DMS153 treated with DMSO at 0.1 percent for 48 hours (cell line): ENCODE results near the gene ELMO1.

ENCODE experiments used
- DNase-seq: peaks from one replicate; lab custom pipeline; 2025; ENCODE audit not compliant: unreplicated experiment; lab: John Stamatoyannopoulos, UW

The ELMO1 gene

DNA sequence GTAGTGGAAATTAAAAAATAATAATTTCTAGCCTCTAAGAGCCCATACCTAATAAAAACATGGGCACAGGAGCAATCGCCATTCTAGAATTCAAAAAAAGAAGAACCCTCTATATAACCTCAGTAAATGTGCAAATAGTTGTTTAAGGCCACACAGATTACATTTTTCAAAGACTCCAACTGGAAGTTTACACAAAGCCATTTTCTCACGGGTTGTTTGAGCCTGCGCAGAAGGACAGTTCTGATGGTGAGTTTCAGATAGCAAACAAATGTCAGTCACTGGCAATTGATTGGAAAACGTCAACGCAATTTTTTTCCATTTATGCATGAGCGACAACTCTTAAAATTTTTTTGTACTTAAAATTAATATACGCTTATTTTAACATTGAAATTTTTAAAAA lies 23.0 kb upstream of the ELMO1 start:
- no peak for DNase-seq

DNA sequence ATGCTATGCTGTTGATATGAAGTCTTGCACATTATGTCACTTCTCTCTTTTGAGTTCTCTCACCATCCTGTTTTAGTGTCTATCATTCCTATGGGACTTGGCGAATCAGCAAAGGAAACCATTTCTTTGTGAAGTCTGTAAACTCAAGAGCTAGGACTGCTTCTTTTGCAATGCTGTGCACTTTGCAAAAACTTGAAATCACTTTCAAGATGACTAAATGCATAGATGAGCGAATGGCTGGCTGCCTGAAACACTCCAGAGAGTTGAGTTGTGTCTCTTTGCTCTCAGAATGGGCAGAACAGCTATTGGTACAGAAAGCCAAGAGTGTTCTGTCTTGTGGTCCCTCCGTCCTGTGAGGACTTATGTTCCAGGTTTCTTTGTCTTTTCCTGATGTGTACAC lies 18.3 kb upstream of the ELMO1 start:
- DNase-seq: no peak

GRCh38 chr7:37462138-37462537 lies 13.5 kb upstream of the ELMO1 start:
- no peak for DNase-seq

- no peak for DNase-seq
Observed at GRCh38 chr7:37455081-37455480, 6.4 kb upstream of the ELMO1 start.

GRCh38 chr7:37452346-37452745 lies 3.7 kb upstream of the ELMO1 start:
- no peak for DNase-seq

DNA sequence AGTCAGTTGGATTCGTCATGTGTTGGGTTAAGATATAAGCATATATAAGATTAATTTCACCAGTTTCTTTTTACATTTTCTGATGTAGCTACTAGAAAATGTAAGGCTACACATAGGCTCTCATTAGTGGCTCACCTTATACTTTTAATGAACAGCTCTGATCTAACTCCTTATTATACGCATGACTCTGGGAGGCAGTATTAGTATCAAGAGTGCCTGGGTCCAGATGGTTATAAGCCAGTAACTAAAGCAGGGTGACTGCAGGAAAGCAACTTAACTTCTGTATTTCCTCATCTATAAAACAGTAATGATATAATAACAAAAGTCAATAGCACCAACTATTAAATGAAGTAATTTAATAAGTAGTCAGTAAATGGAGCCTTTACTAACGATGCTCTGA lies 1.4 kb upstream of the ELMO1 start:
- DNase-seq: no peak

DNA sequence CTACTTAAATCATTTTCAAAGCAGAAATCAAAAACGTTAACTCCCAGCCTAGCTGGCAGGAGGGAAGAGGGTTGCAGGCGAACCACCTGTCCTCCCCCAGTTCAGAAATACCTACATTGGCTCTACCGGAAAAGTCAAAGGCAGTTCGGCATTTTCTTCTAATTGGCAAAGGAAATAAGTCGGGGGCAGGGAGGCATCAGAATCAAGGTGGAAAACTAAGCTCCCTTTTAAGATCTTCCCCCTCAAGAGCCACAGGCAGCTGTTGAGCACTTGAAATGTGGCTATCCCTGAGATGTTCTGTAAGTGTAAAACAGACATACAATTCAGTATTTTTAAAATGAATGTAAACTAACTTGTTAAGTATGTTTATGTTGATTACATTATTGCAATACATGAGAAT lies 957 bp upstream of the ELMO1 start:
- no peak for DNase-seq

DNA sequence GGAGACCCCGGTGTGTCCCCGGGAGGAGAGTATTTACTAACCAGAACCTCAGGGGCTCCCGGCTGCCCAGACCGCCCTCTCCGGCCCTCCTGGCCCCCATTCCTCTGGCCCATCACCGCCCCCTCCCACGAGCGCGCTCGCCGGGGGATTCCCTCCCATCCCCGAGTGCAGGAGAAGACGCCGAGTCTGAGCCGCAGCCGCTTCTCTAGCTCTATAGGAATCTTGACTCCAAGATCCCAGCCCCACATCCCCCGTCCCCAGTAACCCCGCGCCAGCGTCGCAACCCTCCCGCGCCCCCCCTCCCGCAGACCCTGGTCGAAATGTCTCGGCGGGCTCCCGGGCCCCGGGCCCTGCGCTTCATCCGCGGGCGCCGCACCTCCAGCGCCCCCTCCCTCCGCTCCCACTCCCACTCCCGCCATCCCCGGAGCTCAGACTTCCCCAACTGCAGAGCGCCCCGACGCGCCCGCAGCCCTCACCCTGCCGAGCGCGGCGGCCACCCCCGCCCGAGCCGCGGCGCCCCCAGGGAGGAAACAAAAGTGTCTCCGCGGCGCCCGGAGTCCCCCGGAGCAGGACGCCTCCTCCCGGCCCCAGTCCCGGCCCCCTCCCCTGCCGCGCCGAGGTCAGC lies 541 bp downstream of the ELMO1 start:
- DNase-seq: no peak

DNA sequence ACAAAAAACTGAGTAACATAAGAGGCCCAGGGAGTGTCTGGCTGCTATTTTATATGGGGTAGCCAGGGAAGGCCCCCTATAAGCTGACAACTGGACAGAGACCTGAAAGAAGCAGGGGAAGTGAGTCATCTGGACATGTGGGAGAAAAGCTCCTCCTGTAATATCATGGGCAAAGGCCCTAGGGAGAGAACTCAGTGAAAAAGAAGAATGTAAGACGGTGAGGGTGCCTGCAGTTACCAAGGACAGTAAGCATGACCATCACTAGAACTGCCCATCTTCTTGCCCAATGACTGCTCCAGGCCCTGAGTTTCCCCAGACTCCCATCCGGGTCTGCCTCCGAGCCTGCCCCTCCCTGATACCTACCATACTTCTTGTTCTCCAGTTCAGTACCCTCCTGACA lies 2.3 kb downstream of the ELMO1 start:
- DNase-seq: no peak

DNA sequence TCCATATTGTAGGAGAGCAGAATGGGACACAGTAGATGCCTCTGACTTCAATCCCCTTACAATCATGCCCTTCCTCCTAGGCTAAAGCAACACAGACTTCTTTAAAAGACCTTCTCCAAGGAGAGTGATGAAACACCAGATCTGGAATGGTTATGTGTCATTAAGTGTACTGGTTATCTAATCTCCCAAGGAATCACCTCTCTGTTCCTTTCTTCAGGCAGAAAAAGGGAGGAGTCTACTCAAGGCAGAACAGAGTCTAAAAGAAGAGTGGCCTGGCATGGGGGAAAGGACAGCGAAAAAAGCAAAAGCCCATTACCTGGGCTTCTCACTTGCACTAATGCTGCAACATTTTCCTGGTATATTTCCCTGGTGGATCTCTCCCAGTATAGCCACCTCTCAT lies 2.9 kb downstream of the ELMO1 start:
- DNase-seq: no peak

DNA sequence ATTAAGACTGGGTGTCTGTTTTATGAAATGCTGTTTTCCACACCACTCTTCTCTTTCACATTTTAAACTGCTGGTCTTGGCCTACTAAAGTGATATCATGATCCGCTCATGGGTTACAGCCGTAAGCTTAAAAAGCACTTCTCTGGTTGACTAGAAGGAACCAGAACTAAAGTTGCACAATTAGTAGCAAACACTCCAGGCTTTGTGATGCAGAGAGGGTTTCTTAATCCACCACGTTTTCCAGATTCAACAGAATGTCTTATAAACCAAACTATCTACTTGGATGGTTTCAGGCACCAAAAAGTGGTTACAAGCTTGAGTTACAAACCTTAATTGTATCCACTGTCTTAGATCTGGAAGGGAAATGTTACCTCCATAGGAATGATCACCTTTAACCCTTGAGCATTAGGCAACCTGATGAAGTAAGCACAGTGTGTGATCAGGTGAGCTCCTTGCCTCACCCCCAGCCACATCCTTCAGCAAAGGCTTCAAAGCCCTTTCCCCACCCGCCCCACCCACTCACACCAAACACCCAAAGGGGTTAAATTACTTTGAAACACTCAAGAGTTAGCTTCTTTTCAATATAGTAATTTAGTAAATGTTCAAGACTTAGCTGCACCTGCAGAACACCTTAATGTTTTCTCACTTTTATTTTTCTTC lies 3.5 kb downstream of the ELMO1 start:
- DNase-seq: no peak

- DNase-seq: no peak
Observed at GRCh38 chr7:37443627-37444026, 5.0 kb downstream of the ELMO1 start.

GRCh38 chr7:37442268-37442667 lies 6.4 kb downstream of the ELMO1 start:
- no peak for DNase-seq

DNA sequence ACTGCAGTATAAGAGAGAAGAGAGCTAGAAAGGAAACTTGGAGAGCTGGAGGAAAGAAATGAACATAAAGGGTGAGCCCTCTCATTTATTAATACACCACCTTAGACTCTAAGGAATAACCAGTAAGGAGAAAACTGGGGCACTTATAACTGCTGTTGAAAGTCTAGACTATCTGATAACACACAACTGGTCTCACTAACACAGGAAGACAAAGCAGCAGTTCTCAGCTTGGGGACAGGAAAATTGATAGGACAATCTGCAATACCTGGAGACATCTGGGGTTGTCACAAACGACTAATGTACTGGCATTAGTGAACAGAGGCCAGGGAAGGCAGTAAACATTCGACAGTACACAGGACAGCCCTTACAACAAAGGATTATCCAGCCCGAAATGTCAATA lies 6.8 kb downstream of the ELMO1 start:
- DNase-seq: no peak

DNA sequence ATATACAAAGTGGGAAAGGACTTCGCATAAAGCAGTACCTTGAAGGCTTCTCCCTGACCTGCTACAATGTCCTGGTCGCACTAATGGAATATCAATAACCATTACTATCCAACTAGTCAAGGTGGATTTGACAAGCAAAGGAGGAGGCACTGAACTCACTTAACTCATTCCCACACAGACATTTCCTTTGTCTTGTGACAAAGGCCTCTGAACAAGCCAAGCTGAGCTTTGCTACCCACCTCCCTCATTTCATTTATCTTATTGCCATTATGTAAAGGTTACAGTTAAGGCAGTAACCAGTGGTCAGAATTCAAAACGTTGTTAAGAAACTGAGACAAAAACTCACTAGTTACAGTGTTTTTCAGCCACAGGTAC lies 7.3 kb downstream of the ELMO1 start:
- DNase-seq: no peak

GRCh38 chr7:37440738-37441385 lies 7.8 kb downstream of the ELMO1 start:
- DNase-seq: no peak

DNA sequence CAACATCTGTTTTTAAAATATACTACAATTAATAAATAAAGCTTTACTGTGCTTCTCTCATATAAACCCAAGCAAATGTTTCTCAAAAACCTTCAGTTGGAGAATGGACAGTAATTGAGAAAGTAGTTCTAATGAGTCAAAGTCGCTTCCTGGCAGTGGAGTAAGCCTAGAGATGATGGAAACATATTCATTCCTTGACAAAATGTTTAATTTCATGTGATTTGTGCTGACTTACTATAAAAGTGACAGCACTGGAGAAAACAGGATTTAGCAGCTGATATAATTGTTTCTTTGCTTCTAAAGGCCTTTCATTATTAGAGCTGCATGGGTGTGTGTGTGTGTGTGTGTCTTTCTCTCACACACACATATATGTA lies 9.0 kb downstream of the ELMO1 start:
- DNase-seq: no peak

- no peak for DNase-seq
Observed at GRCh38 chr7:37438906-37439652, 9.6 kb downstream of the ELMO1 start.

DNA sequence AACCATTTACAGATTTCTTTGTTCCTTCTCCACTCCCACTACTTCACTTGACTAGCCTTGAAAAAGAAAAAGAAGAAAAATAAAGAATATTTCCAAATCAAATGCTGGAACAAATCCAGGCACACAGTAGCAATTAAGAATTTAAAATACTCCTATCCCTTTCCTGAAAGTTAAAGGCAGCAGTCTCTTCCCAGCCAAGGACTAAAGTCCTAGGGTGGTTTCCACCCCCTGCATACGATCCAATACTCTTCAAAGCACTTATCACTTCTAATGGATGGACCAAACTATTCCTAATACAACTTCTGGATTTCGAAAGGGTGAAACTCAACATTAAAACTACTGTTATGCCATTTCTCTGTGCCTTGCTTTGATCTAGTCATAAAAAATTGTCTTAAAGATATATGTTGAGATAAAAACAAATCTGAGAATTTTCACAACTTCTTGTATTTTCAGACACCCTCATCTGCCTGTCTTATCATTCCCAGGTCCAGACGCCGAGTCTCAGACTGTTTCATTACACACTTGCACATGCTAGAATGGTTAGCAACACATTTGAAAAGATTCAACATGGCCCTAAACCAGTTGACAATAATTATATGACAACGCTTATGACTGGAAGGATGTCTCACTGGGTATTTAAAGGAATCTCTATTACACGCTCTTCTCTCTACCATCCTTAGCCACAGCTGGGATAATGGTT lies 13.4 kb downstream of the ELMO1 start:
- no peak for DNase-seq

- no peak for DNase-seq
Observed at GRCh38 chr7:37434529-37434928, 14.1 kb downstream of the ELMO1 start.

DNA sequence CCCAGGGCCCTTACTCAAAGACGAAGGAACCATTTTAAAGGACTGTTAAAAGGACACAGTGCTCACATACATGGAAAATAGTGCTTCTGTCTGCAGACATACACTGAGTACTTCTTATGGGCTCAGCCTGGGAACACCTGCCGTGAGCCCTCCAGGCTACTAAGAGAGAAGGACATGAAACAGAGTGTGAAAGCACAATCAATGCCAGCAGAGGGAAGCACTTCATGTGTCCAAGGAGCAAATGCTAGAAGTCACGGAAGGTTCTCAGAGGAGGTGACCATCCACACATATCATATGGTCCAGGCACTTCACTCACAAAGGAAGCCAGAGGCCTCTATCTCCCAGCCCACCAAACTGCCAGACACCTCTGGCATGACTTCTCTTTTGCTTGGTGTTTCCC lies 15.5 kb downstream of the ELMO1 start:
- no peak for DNase-seq
